Measurements from ENCODE around the gene ZFPM1.

ZFPM1 gene

DNA sequence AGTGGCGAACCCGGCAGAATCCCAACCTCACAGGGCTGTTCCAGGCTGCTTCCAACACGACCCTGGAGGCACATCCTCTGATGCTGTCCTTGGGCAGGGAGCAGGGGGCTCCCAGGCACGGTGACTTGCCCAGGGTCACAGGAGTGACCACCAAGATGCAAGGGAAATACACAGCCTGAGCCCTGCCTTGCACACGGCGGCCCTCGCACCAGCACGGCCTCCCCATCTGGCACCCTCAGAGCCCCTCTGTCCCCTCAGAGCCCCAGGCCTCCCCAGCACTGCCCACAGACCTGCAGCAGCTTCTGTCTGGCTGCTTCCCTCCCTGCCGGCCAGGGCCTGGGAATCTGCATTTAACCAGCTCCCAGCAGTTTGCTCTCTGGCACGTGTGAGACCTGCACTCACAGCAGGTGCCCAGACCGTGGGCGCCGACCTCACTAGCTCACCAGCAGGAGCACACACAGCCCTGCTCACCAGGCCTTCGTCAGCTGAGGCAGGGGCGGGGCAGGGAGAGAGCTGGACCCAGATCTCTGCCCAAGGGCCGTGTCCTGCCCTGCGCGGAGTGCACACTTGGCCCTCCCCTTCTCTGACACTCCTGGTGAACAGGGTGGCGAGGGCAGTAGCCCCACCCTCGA is 87.4 kb downstream of the ZFPM1 start:
- no peak for DNase-seq (ENCODE audit: low spot score)

DNA sequence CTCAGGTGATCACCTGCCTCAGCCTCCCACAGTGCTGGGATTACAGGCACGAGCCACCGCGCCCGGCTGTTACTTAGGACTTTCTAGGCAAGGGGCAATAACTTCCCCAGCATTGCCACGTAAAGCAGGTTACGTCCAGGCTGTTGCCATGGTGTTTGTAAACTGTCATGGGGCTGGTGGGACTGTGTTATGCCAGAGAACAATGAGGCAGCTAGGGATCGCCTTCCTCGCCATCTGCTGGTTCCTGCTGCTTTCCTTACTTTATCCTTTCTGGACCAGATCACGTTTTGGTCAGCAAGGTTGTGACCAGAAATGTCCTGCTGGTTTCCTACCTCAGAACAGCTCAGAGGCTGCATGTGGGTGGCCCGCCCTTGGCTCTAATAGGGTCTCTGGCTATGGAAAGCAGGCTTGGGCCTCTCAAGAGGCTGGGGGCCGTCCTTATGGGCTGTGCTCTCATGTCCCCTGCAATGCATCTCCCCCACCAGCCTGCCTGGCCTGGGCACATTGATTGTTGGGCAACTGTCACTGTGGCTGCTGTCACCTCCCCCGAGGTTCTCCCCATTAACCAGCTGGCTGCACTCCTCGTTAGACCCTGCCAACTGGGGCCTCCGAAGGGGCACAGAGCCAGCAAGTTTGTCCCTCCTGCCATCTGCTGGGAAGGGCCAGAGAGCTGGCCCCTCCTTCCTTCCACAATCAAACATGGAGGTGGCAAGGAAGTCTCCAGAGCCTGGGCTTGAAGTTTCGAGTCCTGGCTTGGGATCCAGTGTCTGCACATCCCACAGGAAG is 88.9 kb downstream of the ZFPM1 start:
- DNase-seq (ENCODE audit: low spot score) = no peak

DNA sequence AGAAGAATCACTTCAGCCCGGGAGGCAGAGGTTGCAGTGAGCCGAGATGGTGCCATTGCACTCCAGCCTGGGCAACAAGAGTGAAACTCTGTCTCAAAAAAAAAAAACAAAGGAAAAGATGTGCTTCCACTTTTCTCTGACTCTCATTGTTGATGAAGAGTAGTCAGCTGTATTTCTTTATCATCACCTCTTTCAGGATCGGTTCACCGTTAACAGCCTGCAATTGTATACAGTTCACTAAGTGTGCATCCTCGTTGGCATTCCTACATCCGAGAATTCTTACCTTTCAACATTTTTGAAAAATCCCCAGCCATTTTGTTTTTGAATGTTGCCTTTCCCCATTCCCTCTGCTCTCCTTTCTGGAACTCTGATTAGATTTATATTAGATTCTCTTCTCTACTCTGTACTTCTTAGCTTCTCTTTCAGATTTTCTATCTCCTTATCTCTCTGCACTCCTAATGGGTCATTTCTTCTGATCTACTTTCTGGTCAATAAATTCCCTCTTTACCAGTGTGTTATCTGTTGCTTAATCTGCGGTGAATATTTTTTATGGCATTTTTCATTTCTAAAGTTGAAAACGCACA is 90.2 kb downstream of the ZFPM1 start:
- DNase-seq (ENCODE audit: low spot score) = no peak

DNA sequence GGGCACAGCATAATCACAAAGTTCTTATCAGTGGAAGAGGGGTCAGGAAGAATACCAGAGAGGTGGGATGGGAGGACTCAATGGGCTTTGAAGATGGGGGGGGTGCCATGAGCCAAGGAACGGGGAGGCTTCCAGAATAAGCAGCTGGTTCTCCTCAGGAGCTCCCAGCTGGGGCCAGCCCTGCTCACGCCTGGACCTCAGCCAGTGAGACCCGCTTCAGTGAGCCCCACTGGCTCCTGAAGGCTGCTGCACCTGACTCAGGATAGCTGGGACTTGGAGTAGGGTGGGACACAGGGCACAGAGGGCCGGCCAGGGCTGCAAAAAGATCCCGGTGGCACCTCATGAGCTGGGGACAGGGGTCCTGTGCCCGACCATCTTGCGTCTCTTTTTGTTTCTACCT is 92.7 kb downstream of the ZFPM1 start:
- no peak for DNase-seq (ENCODE audit: low spot score)

DNA sequence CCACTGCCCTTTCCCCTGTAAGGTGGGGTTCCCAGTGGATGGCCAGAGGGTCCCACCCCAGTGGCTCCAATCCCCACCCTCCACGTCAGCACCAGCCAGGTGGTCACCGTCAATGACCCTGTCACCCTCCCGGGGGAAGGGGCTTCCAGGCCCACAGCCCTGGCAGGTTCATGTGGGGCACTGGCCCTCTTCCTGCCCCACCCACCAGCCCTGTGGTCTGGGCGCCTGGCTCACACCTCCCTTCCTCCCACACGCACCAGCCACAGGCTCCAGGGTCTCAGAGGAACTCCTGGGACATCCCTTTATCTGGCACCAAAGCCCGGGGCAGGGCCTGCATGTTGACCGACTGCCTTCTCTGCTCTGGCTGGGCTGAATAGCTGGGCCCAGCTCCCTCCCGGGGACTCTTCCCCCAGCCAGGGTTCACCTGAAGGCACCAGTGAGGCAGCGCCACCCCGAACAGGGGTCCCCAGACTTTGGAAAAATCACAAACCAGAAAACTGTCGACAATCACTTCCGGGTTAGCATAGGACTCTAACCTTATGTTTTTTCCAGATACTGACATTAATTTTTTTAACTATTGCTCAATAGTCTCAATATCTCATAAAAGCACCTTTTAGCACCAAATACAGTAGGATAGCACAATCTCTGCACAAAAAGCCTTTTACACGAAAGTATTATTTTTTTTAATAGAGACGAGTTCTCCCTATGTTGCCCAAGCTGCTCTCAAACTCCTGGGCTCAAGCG is 95.2 kb downstream of the ZFPM1 start:
- no peak for DNase-seq (ENCODE audit: low spot score)

DNA sequence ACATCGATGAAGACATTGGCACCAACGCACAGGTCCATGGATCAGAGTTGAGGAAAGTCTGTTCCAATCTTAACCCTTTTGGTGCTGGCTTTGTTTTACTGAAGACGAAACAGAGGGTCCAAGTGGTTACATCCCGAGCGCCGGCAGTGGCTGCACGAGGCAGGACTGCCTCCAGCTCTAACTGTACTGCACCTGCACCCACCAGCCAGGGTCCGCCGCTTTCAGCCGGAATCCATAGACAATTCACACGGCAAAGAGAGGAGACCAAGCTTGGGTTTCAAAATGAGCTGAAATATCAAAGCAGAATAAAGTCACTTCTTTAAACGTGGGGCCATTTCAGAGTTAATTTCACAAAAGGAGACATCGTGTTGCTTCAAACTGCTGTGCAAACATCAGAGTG is 95.9 kb downstream of the ZFPM1 start:
- no peak for DNase-seq (ENCODE audit: low spot score)

DNA sequence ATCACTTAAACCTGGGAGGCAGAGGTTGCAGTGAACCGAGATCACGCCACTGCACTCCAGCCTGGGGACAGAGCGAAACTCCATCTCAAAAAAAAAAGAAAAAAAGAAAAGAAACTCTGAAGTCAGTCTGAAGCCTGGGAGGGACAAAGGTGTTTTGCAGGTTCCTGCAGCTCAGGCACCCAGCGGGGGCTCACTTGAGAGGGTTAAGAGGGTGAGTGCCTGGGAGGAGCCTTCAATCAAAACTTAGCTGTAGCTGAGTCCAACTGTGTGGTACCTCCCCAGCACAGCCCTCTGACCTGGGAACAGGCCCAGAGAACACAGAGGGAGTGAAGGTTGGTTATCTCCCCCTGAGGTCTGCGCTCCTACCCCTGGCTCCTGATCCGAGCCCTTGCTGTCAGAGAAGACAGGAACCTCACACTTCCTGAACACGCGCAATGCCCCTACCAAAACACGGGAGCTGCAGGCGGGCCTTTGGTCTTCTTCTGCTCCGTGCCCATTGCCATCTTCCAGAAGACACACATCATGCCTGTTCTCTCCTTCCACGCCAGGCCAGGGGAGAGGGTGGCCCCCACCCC is 96.7 kb downstream of the ZFPM1 start:
- no peak for DNase-seq (ENCODE audit: low spot score)

DNA sequence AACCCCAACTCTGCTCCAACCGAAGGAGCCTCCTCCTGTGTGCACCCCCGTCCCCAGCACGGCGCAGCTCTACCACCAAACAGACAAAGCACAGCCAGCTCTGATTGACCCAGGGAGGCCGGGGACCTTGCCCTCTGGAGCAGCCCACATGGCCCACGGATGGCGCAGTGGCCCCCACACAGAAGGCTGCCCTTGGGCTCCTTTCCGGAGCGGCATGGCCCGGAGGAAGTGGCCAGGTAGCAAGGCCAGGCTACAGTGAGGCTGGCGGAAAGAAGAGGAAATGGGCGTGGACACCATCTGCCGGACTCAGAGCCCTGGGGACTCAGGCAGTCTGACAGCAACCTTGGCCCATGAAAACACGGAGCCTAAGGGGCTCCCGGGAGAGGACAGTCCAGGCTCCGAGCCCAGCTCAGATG is 97.2 kb downstream of the ZFPM1 start:
- DNase-seq (ENCODE audit: low spot score) = no peak

DNA sequence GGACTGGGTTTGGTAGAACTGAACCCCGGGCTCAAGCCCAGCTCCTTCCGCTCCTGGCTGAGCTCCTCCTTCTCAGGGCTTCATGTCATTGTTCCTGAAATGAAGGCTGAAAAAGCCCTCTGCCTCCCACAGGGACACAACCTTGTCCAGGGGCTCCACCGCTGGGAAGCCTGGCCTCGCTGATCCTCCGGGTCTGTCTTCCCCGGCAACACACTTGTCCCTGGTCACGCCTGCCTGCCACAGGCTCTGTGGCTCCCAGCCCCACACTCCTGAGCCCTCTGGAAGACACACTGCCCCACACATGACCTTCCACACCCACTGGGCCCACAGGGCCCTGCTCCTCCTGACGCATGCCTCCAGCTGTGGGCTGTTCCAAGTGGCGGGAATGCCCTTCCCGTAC is 99.1 kb downstream of the ZFPM1 start:
- DNase-seq (ENCODE audit: low spot score) = no peak

DNA sequence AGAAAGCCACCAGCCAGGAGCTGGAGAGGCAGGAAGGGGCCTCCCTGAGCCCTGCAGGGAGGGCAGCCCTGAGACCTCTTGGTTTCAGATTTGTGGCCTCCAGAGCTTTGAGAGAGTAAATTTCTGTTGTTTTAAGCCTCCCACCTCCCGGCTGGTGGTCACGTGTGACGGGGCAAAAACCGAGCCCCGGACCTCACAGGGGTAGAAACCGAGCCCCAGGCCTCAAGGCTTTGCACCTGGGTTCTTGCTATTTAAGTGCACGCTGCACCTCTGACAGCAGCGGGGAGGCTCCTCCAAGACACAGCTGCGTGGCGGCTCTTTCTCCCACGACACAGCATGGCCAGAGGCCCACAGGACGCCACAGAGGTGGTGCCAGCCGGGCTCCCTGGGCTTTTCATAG is 99.7 kb downstream of the ZFPM1 start:
- DNase-seq (ENCODE audit: low spot score) = no peak

DNA sequence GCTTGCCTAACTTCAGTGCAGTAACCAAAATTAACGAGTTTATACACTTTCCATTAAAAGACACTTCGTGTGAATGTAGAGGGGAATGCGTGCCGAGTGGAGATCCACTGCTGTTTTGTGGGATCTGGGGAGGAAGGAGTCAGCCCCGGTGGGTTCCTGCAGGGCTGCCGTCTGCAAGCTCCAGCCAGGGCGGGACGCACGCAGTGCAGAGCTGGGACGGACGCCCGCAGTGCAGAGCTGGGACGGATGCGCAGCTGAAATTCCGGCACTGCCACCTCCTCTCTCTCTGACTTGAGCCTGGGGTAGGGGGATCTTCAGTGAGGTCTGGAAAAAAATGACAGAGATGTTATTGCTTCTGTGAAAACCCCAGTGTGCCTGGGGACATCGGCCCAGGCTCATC is 100.7 kb downstream of the ZFPM1 start:
- DNase-seq (ENCODE audit: low spot score) = no peak

DNA sequence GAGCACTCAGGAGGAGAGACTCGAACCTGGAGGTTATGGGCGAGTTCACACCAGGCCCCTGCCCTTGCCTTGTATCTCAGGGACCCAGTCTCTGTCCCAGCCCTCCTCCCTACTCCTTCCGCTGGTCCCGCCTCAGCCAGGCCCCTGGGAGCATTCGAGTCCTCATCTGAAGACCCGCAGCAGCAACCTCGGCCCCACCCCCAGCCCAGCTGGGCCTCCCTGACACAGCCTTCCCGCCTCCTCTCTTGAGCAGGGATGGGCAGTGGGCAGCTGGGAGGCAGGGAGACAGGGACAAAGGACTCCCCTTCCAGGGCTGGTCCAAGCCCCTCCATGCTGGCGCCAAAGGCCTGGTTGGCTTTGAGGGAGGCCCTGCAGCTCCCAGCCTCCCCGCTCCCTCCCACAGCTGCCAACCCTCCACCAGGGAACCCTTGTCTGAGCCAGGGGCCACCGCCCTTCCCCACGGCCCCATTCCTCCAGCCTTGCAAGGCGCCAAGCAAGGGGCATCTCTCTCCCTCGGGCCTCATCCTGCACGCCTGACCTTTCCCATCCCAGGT is 101.7 kb downstream of the ZFPM1 start:
- no peak for DNase-seq (ENCODE audit: low spot score)

DNA sequence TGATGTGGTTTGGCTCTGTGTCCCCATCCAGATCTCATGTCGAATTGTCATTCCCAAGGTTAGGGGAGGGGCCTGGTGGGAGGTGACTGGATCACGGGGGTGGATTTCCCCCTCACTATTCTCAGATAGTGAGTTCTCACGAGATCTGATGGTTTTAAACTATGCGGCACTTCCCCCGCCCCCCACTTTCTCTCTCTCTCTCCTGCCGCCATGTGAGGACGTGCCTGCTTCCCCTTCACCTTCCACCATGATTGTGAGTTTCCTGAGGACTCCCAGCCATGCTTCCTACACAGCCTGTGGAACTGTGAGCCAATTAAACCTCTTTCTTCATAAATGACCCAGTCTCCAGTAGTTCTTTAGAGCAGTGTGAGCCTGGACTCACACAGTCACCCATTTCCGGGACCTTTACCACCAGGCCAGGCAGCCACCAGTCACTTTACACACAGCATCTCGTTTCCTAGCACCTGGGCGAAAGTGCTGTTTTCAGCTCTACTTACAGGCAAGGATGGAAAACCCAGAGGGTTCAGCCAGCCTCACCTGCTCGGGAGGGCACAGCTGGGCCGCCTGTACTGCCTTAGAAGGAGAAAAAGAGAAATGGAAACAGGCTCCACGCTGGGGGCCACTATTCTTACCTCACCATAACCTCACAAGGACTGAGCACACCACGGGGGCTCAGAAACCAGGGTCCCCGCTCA is 103.4 kb downstream of the ZFPM1 start:
- DNase-seq (ENCODE audit: low spot score) = no peak

DNA sequence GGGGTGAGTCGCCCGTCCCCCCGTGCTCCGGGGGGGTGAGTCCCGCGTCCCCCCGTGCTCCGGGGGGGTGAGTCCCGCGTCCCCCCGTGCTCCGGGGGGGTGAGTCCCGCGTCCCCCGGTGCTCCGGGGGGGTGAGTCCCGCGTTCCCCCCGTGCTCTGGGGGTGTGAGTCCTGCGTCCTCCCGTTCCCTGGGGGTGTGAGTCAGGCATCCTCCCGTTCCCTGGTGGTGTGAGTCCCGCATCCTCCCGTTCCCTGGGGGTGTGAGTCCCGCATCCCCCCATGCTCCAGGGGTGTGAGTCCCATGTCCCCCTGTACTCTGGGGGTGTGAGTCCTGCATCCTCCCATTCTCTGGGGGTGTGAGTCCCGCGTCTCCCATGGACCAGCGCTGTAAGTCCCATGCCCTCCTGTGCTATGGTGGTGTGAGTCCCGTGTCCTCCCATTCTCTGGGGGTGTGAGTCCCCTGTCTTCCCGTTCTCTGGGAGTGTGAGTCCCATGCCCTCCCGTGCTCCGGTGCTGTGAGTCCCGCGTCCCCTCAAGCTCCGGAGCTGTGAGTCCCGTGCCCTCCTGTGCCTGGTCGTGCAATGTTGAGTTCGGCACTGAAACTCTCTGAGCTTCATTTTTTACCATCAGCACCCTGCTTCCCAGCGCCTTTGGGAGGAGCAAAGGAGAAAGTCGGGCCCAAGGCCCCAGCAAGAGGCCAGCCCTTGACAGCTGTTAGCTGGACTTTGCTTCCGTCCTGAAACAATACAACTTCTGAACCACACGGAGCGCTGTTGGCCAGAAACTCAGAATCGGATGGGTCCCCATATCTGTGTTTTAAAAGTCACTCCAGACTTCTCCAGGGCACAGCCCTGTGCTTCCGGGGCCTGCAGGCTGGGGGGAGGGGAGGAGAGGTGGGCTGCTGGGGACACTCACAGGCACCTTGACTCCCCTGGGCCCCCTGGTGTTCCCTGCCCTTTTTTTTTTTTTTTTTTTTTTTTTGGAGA is 105.7 kb downstream of the ZFPM1 start:
- DNase-seq (ENCODE audit: low spot score) = peak; percentile 87

DNA sequence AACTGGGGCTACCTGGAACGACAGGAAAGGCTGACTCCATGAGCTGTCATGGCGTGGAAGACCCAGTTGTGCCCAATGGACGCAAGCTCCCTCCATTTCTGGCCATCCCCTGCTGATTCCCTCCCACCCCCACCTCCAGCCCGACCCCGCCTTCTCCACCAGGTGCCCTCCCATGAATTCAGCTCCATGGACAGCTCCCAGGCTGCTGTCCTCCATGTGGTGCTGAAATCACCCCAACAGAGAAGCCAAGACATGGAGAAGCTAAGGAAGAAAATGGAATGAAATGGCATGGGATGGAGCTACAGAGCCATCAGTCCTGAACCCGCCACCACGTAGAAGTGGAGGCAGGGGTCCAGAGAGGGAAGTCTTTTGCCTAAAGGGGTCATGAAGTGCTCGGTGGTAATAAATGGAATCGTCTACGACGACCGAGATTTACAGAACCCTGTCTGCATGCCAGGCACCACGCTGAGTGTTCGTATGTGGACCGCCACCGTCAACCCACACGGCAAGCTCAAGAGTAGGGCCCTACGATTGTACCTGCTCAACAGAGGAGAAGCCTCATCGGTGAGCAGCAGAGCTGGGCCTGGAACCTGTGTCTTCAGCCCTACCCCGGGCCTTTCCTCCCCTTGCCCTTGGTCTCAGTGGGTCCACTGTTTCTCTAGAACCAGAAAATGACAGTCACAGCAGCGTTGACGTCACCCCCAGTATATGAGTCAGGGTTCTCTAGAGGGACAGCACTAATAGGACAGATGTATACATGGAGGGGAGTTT is 107.8 kb downstream of the ZFPM1 start:
- DNase-seq (ENCODE audit: low spot score) = no peak

DNA sequence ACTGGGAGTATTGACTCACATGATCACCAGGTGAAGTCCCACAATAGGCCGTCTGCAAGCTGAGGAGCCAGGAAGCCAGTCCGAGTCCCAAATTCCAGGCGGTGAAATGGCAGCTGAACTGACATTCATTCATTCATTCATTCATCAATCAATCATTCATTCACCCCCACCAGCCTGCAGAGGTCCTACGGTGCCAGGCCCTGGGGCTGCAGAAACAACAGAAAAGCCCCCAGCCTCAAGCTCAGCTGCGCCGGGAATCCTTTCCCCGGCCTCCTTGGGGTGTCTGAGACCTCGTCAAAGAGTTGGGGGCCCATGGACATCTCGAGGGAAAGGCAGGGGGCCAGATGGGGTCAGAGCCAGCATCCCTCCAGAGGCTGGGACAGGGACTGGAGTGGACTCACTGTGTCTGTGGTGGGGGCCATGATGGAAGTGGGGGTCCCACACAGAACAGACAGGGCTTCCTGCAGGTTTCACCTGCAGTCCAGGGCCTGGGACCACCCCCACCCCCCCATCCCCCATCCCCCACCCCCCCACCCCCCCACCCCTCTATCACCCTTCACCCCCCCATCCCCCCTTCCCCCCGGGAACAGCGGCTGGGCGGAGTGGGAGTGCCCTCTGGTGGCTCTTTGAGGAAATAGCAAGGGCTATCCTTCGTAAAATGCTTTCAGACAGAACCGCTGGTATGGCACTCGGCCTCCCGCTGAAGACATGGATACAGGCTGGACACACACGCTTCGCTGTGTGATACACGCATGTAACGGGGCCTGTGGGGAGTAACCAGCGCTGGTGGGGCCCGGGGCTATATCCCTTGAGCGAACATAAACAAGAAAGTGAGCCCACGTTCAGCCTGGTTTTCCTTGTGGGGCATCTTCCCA is 108.6 kb downstream of the ZFPM1 start:
- peak; percentile 54 for DNase-seq (ENCODE audit: low spot score)

DNA sequence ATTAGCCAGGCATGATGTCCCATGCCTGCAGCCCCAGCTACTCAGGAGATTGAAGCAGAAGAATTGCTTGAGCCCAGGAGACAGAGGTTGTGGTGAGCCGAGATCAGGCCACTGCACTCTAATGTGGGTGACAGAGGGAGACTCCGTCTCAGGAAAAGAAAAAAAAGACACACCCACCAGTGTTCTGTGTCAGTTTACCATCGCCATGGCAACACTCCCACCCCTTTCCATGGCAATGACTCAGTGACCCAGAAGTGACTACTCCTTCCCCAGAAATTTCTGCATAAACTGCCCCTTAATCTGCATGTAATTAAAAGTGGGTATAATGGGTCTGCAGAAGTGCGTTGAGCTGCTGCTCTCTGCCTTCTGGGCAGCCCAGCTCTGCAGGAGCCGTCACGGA is 113.1 kb downstream of the ZFPM1 start:
- no peak for DNase-seq (ENCODE audit: low spot score)
